Activated T-helper 2 cell treated with anti-CD3 and anti-CD28 coated beads, Interferon-gamma antibody, Interleukin-2, Interleukin-4, amounts not matched to agents 10 μg/mL and 5 μg/mL and 100 μg/mL, durations not matched to agents 14 hours and 24 hours and 36 hours (primary cell): ENCODE data around the gene FNDC3A. TPM values are rescaled to one million over a fixed set of nuclear protein-coding genes. Genes with fewer than 3 reads are reported as not detected.
"Not testable (repeated sequence)": the region's sequence is repeated elsewhere in the genome, so short reads cannot be mapped to it uniquely, and the experiment has no call there.

Experiments used
- DNase-seq: peaks from one replicate; pipeline ENCODE4 v3.0.0; 2021; ENCODE audit warnings: low spot score
- H3K27ac Mint-ChIP-seq: one replicate; pipeline ENCODE4 v1.8.0; 2021; ENCODE audit warnings: mixed read lengths
- H3K27me3 Mint-ChIP-seq: one replicate; pipeline ENCODE4 v1.8.0; 2021; ENCODE audit warnings: low read depth, mixed read lengths
- H3K36me3 Mint-ChIP-seq: one replicate; pipeline ENCODE4 v1.8.0; 2021; ENCODE audit warnings: low read depth, mixed read lengths
- H3K4me1 Mint-ChIP-seq: one replicate; pipeline ENCODE4 v1.8.0; 2021; ENCODE audit warnings: low read depth, mixed read lengths
- H3K4me3 Mint-ChIP-seq: one replicate; pipeline ENCODE4 v1.8.0; 2021; ENCODE audit warnings: low read depth, mild to moderate bottlenecking, moderate library complexity, mixed read lengths
- H3K9me3 Mint-ChIP-seq: one replicate; pipeline ENCODE4 v1.8.0; 2021; ENCODE audit warnings: mixed read lengths
- intact Hi-C: fragments of 100-400 bp; cut with micrococcal nuclease; formaldehyde crosslinking; loops from one replicate; pipeline ENCODE4 v1.15.1; 2023
- total RNA-seq: library from RNA; stranded (reverse); gene quantifications from 2 replicates; pipeline ENCODE4 v1.2.3, GENCODE V29; 2022

The FNDC3A gene
- total RNA-seq, 1 donor from 2014 or later, result 21.7 TPM

GRCh38 chr13:49058761-49059160 is 83.0 kb downstream of the FNDC3A start:
- Mint-ChIP-seq H3K27me3 (no peaks in the 10 kb centered on the region), H3K4me1 (peaks cover 12% of the 10 kb centered on the region), H3K27ac (no peak overlapping the region), H3K4me3 (no peak overlapping the region), H3K9me3 (no peaks in the 10 kb centered on the region), H3K36me3 (peaks cover 3% of the 10 kb centered on the region)
- intact Hi-C loops, result no loop called here
- DNase-seq, result no peak

- Mint-ChIP-seq H3K4me1 (peaks cover 12% of the 10 kb centered on the region), H3K27me3 (no peaks in the 10 kb centered on the region), H3K36me3 (peaks cover 3% of the 10 kb centered on the region), H3K9me3 (no peaks in the 10 kb centered on the region), H3K27ac (no peak overlapping the region), H3K4me3 (no peak overlapping the region)
- intact Hi-C loops, result no loop called here
- DNase-seq, result no peak
Observed at GRCh38 chr13:49060678-49061387, 85.1 kb downstream of the FNDC3A start.

DNA sequence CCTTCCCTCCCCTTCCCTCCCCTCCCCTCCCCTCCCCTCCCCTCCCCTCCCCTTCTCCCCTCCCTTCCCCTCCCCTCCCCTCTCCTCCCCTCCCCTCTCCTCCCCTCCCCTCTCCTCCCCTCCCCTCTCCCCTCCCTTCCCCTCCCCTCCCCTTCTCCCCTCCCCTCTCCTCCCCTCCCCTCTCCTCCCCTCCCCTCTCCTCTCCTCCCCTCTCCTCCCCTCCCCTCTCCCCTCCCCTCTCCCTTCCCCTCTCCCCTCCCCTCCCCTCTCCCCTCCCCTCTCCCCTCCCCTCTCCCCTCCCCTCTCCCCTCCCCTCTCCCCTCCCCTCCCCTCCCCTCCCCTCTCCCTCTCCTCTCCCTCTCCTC is 85.7 kb downstream of the FNDC3A start:
- intact Hi-C loops, H3K4me3 Mint-ChIP-seq, DNase-seq, H3K36me3 Mint-ChIP-seq, H3K9me3 Mint-ChIP-seq, H3K27me3 Mint-ChIP-seq, H3K27ac Mint-ChIP-seq: not testable (repeated sequence)
- peaks cover 12% of the 10 kb centered on the region for H3K4me1 Mint-ChIP-seq

- Mint-ChIP-seq H3K9me3 (no peaks in the 10 kb centered on the region), H3K36me3 (peaks cover 3% of the 10 kb centered on the region), H3K4me1 (peaks cover 12% of the 10 kb centered on the region), H3K27me3 (no peaks in the 10 kb centered on the region), H3K4me3 (no peak overlapping the region), H3K27ac (no peak overlapping the region)
- no peak for DNase-seq
- intact Hi-C loops, result no loop called here
Observed at GRCh38 chr13:49062297-49062896, 86.7 kb downstream of the FNDC3A start.

DNA sequence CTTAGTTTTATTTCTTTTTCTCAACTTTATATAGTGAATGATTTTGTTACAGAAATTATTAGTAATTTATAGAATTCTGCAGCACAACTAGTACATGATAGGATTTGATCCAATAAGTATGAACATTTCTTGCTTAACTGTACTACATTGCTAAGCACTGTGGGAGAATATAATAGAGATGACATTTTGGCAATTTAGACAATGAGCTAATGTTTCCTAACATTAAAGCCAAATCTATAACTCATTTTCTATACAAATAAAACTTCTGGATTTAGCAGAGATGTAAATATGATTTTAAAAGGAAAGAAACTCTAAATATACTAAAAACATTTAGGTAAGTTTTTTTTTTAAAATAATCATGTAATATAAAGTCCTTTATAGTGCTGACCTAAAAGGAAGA is 87.3 kb downstream of the FNDC3A start:
- Mint-ChIP-seq H3K4me1 (peaks cover 12% of the 10 kb centered on the region), H3K4me3 (no peak overlapping the region), H3K36me3 (peaks cover 1% of the 10 kb centered on the region), H3K27ac (no peak overlapping the region), H3K9me3 (no peaks in the 10 kb centered on the region), H3K27me3 (no peaks in the 10 kb centered on the region)
- no peak for DNase-seq
- intact Hi-C loops, result no loop called here

DNA sequence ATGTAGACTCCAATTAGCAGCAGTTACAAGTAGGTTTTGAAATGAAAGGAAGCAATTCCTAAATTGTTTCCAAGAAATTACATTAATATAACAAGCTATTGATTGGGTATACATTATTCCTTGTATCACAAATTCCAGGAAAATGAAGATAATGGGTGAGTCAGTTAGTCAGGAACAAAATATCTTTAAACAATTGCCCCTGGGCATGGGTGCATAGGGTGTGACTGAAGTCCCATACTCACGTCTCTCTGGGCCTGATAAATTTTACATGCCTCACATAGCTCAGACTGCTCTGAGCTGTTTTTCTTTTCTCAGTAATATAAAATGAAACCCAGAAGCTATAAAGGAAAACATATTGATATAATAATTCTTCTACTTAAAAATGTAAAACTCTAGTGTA is 87.8 kb downstream of the FNDC3A start:
- DNase-seq, result no peak
- Mint-ChIP-seq H3K27ac (no peak overlapping the region), H3K4me3 (no peak overlapping the region), H3K4me1 (peaks cover 12% of the 10 kb centered on the region), H3K36me3 (no peaks in the 10 kb centered on the region), H3K27me3 (no peaks in the 10 kb centered on the region), H3K9me3 (no peaks in the 10 kb centered on the region)
- intact Hi-C loops, result no loop called here

GRCh38 chr13:49064476-49064875 is 88.8 kb downstream of the FNDC3A start:
- peaks cover 12% of the 10 kb centered on the region for H3K4me1 Mint-ChIP-seq
- no peaks in the 10 kb centered on the region for H3K27me3 Mint-ChIP-seq
- no peak for DNase-seq
- intact Hi-C loops, result no loop called here
- no peak overlapping the region for H3K4me3 Mint-ChIP-seq
- peaks cover 3% of the 10 kb centered on the region for H3K36me3 Mint-ChIP-seq
- no peak overlapping the region for H3K27ac Mint-ChIP-seq
- no peaks in the 10 kb centered on the region for H3K9me3 Mint-ChIP-seq

DNA sequence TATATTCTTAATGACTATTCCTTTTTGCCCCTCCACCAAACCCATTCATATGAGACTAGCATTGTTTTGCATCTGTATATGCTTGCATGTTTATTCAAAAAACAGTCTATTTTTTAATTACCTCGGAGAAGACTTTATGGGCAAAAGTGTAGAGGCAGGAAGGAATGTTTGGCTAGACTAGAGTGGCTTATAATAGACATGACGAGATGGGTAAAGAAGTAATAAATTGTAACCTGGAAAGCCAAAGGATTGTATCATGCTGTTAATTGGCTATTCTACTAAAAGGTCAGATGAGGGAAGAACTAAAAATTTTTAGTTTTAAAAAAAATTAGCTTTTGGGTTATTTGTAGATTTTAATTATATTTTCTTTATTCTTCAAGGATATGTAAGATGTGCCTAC is 91.1 kb downstream of the FNDC3A start:
- Mint-ChIP-seq H3K9me3 (no peaks in the 10 kb centered on the region), H3K27ac (no peak overlapping the region), H3K4me3 (no peak overlapping the region), H3K27me3 (no peaks in the 10 kb centered on the region), H3K4me1 (peaks cover 16% of the 10 kb centered on the region), H3K36me3 (peaks cover 12% of the 10 kb centered on the region)
- intact Hi-C loops, result no loop called here
- no peak for DNase-seq

DNA sequence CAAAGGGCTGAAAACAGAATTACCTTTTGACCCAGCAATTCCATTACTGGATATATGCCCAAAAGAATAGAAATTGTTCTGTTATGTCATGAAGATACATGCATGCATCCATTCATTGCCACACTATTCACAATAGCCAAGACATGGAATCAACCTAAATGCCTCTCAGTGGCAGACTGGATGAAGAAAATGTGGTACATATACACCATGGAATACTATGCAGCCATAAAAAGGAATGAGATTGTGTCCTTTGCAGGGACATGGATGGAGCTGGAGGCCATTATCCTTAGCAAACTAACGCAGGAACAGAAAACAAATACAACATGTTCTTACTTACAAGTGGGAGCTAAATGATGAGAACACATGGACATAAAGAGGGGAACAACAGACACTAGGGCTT is 92.8 kb downstream of the FNDC3A start:
- peaks cover 12% of the 10 kb centered on the region for H3K36me3 Mint-ChIP-seq
- H3K4me3 Mint-ChIP-seq, intact Hi-C loops, H3K9me3 Mint-ChIP-seq, DNase-seq, H3K4me1 Mint-ChIP-seq, H3K27me3 Mint-ChIP-seq, H3K27ac Mint-ChIP-seq: not testable (repeated sequence)

DNA sequence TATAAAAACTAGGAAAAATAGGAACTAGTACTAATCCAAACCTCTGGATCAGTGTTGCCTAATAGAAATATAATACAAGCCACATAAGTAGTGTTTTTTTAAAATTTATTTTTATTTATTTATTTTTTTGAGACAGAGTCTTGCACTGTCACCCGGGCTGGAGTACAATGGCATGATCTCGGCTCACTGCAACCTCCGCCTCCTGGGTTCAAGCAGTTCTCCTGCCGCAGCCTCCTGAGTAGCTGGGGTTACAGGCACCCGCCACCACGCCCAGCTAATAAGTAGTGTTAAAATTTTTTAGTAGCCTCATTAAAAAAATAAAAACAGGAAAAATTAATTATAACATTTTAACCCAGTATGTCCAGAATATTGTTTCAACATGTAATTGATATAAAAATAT is 94.3 kb downstream of the FNDC3A start:
- H3K36me3 Mint-ChIP-seq, result peaks cover 12% of the 10 kb centered on the region
- H3K27ac Mint-ChIP-seq, H3K27me3 Mint-ChIP-seq, DNase-seq, H3K4me1 Mint-ChIP-seq, intact Hi-C loops, H3K9me3 Mint-ChIP-seq, H3K4me3 Mint-ChIP-seq: not testable (repeated sequence)

DNA sequence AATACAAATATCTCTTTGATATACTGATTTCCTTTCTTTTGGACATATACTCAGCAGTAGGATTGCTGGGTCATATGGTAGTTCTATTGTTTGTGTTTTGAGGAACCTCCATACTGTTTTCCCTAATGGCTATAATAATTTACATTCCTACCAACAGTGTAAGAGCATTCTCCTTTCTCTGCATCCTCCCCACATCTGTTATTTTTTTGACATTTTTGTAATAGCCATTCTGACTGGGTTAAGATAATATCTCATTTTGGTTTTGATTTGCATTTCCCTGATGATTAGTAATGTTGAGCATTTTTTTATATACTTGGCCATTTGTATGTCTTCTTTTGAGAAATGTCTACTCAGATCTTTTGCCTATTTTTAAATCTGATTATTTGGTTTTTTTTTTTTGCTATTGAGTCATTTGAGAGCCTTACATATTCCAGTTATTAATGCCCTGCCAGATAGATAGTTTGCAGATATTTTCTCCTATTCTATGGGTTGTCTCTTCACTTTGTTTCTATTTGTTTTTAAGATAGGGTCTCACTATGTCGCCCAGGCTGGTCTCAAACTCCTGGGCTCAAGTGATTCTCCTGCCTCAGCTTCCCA is 95.7 kb downstream of the FNDC3A start:
- intact Hi-C loops, result no loop called here
- DNase-seq, result no peak
- no peak overlapping the region for H3K27ac Mint-ChIP-seq

DNA sequence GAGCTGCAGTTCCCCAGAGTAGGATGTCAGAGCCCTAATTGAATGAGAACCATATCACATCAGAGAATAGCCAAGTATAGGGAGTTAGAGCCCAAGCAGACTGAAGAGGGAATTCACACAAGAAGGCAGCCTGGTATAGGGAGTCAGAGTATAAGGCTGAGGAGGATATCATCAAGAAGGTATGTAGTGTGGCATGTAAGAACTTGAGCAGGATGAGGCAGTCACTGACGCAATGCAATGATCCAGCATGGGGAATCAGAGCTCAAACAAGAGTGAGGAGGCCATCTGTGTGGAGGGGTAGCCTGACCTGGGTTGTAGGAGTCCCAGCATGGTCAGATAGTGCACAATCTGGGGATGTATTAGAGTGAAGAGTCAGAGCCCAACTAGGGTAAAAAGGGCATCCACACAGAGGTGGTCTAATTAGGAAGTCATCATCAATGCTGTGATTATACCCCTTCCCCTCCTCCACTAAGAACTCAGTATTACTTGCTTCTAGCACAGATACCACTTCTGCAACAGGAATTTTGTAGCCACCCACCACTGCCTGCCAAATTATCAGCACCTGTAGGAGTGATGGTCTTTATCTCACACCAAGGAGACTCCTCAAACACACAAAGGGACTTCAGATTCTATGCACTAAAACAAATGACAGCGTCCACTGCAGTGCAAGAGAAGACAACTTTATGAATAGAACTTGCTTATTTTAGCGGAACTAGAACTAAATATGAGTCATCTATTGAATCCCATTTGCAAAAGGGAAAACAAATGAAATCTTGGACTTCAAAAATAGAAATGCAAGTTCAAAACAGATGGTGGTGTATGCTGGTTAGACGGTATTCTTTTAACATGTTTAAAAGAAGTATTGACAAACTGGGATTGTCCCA is 107.2 kb downstream of the FNDC3A start:
- no peak overlapping the region for H3K27ac Mint-ChIP-seq
- H3K9me3 Mint-ChIP-seq, result no peaks in the 10 kb centered on the region
- H3K27me3 Mint-ChIP-seq, result no peaks in the 10 kb centered on the region
- H3K4me3 Mint-ChIP-seq, result no peak overlapping the region
- no peak for DNase-seq
- H3K36me3 Mint-ChIP-seq, result peaks cover 16% of the 10 kb centered on the region
- intact Hi-C loops, result no loop called here
- peaks cover 7% of the 10 kb centered on the region for H3K4me1 Mint-ChIP-seq

More for the DNA sequence above, 95.7 kb downstream of the FNDC3A start:
- Mint-ChIP-seq H3K4me1 (peaks cover 6% of the 10 kb centered on the region), H3K9me3 (no peaks in the 10 kb centered on the region), H3K27me3 (no peaks in the 10 kb centered on the region), H3K4me3 (no peak overlapping the region), H3K36me3 (peaks cover 12% of the 10 kb centered on the region)

DNA sequence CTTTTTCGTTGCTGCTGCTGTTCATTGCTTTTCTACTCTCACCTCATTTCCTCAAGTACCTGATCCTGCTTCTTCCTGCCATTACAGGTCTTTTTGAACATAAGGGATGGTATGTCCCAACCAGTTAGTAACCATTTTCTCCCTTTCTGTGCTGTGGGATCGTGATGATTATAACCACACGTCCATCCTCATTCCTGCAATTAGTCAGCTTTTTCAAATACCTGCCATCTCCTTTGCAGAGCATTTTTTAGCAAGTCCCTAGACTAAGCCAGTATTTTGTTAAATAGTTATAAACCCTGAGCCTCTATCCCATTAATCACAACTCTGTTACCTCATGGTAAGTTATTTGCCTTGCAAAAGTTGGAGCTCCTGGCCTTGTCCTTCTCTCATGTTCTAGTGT is 109.2 kb downstream of the FNDC3A start:
- Mint-ChIP-seq H3K9me3 (no peaks in the 10 kb centered on the region), H3K4me3 (no peak overlapping the region), H3K27ac (no peak overlapping the region), H3K27me3 (no peaks in the 10 kb centered on the region), H3K36me3 (peaks cover 7% of the 10 kb centered on the region), H3K4me1 (peaks cover 7% of the 10 kb centered on the region)
- no peak for DNase-seq
- intact Hi-C loops, result no loop called here
